GM23338 (cell line): Measurements from ENCODE around the gene CNTNAP4.

ENCODE experiments used
- EZH2 ChIP-seq: fragments of 200-600 bp; sonication (generic); IDR thresholded peaks from one replicate; pipeline ENCODE4 v1.8.0; 2017; ENCODE audit warnings: antibody characterized with exemption, mild to moderate bottlenecking, low read depth; ENCODE audit not compliant: unreplicated experiment
- EZH2phosphoT487 ChIP-seq: fragments of 200-600 bp; sonication (generic); IDR thresholded peaks from one replicate; pipeline ENCODE4 v1.8.1; 2018; ENCODE audit warnings: antibody characterized with exemption; ENCODE audit not compliant: unreplicated experiment
- JUNB ChIP-seq: IDR thresholded peaks from one replicate; pipeline ENCODE4 v1.6.1; 2016; ENCODE audit warnings: antibody characterized with exemption; ENCODE audit not compliant: unreplicated experiment
- POLR2AphosphoS5 ChIP-seq: IDR thresholded peaks from 2 replicates; pipeline ENCODE4 v1.6.1; 2016; ENCODE audit warnings: antibody characterized with exemption, low read depth
- STAT1 ChIP-seq: IDR thresholded peaks from one replicate; pipeline ENCODE4 v1.6.1; 2016; ENCODE audit warnings: antibody characterized with exemption; ENCODE audit not compliant: unreplicated experiment
- ZNF114 ChIP-seq: fragments of 250-450 bp; sonication (Bioruptor Pico); IDR thresholded peaks from 2 replicates; pipeline ENCODE4 v1.5.0; 2020; ENCODE audit warnings: mild to moderate bottlenecking, moderate library complexity
- TF ChIP-seq, protein P1 (sequence below), 2 experiments: fragments of 200-600 bp in 1 of 2; sonication (generic) in 1 of 2; conservative IDR thresholded peaks; 2 replicates each; pipeline versions ENCODE4 v1.5.1 to v1.6.1; 2016 to 2017; ENCODE audit warnings: antibody characterized with exemption in 2 of 2, low read depth in 2 of 2, mild to moderate bottlenecking in 2 of 2, moderate library complexity in 1 of 2
- TF ChIP-seq, protein P2 (sequence below): IDR thresholded peaks from one replicate; pipeline ENCODE4 v1.6.1; 2018; ENCODE audit warnings: antibody characterized with exemption; ENCODE audit not compliant: unreplicated experiment

DNA sequence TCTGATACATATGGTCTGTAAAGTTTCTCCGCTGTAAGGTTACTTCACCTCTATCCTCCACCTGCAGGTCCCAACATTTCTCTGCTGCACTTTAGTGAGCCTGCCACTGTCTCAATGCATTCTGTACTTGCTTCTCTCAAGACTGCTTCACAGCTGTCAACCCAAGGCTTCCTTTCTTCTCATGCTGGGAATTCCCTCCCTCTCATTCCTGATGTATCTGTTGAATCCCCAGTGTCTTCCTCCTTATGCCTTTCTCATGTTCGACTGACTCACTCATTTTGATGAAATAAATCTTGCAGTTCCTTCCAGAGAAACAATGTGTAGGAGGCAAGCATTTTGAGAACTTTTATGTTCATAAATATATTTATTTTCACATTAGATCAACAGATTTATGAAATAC is 288.3 kb downstream of the CNTNAP4 start:
- no peak for TF ChIP-seq STAT1
- TF ChIP-seq, protein P1, sequence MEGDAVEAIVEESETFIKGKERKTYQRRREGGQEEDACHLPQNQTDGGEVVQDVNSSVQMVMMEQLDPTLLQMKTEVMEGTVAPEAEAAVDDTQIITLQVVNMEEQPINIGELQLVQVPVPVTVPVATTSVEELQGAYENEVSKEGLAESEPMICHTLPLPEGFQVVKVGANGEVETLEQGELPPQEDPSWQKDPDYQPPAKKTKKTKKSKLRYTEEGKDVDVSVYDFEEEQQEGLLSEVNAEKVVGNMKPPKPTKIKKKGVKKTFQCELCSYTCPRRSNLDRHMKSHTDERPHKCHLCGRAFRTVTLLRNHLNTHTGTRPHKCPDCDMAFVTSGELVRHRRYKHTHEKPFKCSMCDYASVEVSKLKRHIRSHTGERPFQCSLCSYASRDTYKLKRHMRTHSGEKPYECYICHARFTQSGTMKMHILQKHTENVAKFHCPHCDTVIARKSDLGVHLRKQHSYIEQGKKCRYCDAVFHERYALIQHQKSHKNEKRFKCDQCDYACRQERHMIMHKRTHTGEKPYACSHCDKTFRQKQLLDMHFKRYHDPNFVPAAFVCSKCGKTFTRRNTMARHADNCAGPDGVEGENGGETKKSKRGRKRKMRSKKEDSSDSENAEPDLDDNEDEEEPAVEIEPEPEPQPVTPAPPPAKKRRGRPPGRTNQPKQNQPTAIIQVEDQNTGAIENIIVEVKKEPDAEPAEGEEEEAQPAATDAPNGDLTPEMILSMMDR (conservative IDR thresholded peaks at IDR 0.05; ENCODE audit: low read depth in 2 of 2), result no peak
- no peak for TF ChIP-seq EZH2
- no peak for TF ChIP-seq EZH2phosphoT487
- TF ChIP-seq POLR2AphosphoS5, result no peak
- TF ChIP-seq JUNB, result no peak
- TF ChIP-seq ZNF114 (CRISPR knock-in tag), result no peak
- TF ChIP-seq, protein P2, sequence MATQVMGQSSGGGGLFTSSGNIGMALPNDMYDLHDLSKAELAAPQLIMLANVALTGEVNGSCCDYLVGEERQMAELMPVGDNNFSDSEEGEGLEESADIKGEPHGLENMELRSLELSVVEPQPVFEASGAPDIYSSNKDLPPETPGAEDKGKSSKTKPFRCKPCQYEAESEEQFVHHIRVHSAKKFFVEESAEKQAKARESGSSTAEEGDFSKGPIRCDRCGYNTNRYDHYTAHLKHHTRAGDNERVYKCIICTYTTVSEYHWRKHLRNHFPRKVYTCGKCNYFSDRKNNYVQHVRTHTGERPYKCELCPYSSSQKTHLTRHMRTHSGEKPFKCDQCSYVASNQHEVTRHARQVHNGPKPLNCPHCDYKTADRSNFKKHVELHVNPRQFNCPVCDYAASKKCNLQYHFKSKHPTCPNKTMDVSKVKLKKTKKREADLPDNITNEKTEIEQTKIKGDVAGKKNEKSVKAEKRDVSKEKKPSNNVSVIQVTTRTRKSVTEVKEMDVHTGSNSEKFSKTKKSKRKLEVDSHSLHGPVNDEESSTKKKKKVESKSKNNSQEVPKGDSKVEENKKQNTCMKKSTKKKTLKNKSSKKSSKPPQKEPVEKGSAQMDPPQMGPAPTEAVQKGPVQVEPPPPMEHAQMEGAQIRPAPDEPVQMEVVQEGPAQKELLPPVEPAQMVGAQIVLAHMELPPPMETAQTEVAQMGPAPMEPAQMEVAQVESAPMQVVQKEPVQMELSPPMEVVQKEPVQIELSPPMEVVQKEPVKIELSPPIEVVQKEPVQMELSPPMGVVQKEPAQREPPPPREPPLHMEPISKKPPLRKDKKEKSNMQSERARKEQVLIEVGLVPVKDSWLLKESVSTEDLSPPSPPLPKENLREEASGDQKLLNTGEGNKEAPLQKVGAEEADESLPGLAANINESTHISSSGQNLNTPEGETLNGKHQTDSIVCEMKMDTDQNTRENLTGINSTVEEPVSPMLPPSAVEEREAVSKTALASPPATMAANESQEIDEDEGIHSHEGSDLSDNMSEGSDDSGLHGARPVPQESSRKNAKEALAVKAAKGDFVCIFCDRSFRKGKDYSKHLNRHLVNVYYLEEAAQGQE, result no peak
